Kidney (tissue), 14 donors: ENCODE measurements around the gene MAP4K1. TPM values are rescaled to one million over a fixed set of nuclear protein-coding genes. Genes with fewer than 3 reads are reported as not detected.
A peak's percentile ranks its signal among the peaks of the same experiment; 100 is the strongest.

Experiments used
- DNase-seq, 5 donors: peaks; one replicate each; pipeline ENCODE4 v3.0.0-alpha.2; 2013 to 2020
- FAIRE-seq: peaks from 2 replicates; lab custom pipeline; 2012; peaks lifted over from hg19 to GRCh38; lab: Jason Lieb, UNC
- H3K27ac ChIP-seq, 2 donors: one replicate each; pipeline ENCODE4 v1.7.0; 2013; ENCODE audit warnings: low read depth in 2 of 2, low read length in 2 of 2, inconsistent platforms in 1 of 2
- H3K27me3 ChIP-seq: one replicate; pipeline ENCODE4 v1.7.1; 2013; ENCODE audit warnings: low read length, inconsistent platforms; ENCODE audit not compliant: control insufficient read depth, insufficient read depth
- H3K36me3 ChIP-seq, 3 donors: one replicate each; pipeline versions ENCODE4 v1.7.0 to v1.7.1; 2013; ENCODE audit warnings: low read length in 3 of 3, control low read depth in 1 of 3, inconsistent platforms in 1 of 3; ENCODE audit not compliant: insufficient read depth in 3 of 3, control insufficient read depth in 2 of 3
- H3K4me1 ChIP-seq, 3 donors: one replicate each; pipeline versions ENCODE4 v1.7.0 to v1.7.1; 2013; ENCODE audit warnings: low read length in 3 of 3, inconsistent platforms in 1 of 3, low read depth in 1 of 3; ENCODE audit not compliant: control insufficient read depth in 2 of 3, insufficient read depth in 2 of 3
- H3K4me3 ChIP-seq, 3 donors: one replicate each; pipeline versions ENCODE4 v1.7.0 to v1.8.1; 2013; ENCODE audit warnings: low read length in 3 of 3, control low read depth in 1 of 3, inconsistent platforms in 1 of 3
- H3K9ac ChIP-seq, 3 donors: one replicate each; pipeline versions ENCODE4 v1.7.0 to v1.7.1; 2013; ENCODE audit warnings: low read length in 3 of 3, control low read depth in 1 of 3, inconsistent platforms in 1 of 3
- H3K9me3 ChIP-seq, 3 donors: one replicate each; pipeline versions ENCODE4 v1.7.0 to v1.7.1; 2013; ENCODE audit warnings: low read length in 3 of 3, control low read depth in 1 of 3, inconsistent platforms in 1 of 3; ENCODE audit not compliant: control insufficient read depth in 2 of 3, insufficient read depth in 1 of 3
- CTCF ChIP-seq: IDR thresholded peaks from 3 replicates; pipeline ENCODE4 v1.5.1; 2012; ENCODE audit warnings: mild to moderate bottlenecking, moderate library complexity, borderline replicate concordance; ENCODE audit not compliant: insufficient read depth; ENCODE audit errors: extremely low read depth
- intact Hi-C: fragments of 100-400 bp; cut with DNase I; formaldehyde crosslinking; loops from one replicate; pipeline ENCODE4 v1.11.1; 2022
- polyA plus RNA-seq: library from polyadenylated mRNA; stranded (reverse); fragments of 350-450 nt; fragmentation: Illumina TruSeq; extraction: RNeasy Lipid Tissue Mini Kit (QIAGEN cat#74804); gene quantifications from one replicate; pipeline ENCODE4 v1.2.3, GENCODE V29; 2014; ENCODE audit warnings: low read depth, low replicate concordance; ENCODE audit not compliant: insufficient read depth
- total RNA-seq: library from RNA; stranded (reverse); fragmentation: NEBNext Ultra II Directional; extraction: Animal tissue kit (Norgen Biotek cat#: 25700); gene quantifications from one replicate; pipeline ENCODE4 v1.2.1, GENCODE V29; 2021
- donor health status: control.
- donor health status: control.
- donor health status: control.
- donor health status: control.
- donor health status: control.
- donor health status: DM: yes; HTN: yes; CAD: no.
- donor health status: Normal renal cell carcinoma (clear cell type).

MAP4K1 gene
- total and polyA plus RNA-seq, 2 donors from 2014 or later = 3.9 to 17.7 TPM

GRCh38 chr19:38663957-38664502 lies 46.3 kb upstream of the MAP4K1 start:
- peak overlapping the region in 1 of 3 donors; percentile 22 for H3K4me3 ChIP-seq
- H3K27ac ChIP-seq = peak overlapping the region; percentile 94 to 96
- no peaks in the 10 kb centered on the region for H3K9me3 ChIP-seq
- TF ChIP-seq CTCF = no peak
- no peak for FAIRE-seq
- peaks cover 0 to 8% (median 2%) of the 10 kb centered on the region in 3 donors for H3K36me3 ChIP-seq
- peaks cover 38 to 86% (median 83%) of the 10 kb centered on the region in 3 donors for H3K4me1 ChIP-seq
- H3K27me3 ChIP-seq = no peaks in the 10 kb centered on the region
- DNase-seq = peak in 2 of 5 donors; percentile 40 to 86
- intact Hi-C loops = no loop called here
- H3K9ac ChIP-seq = peak overlapping the region in 2 of 3 donors; percentile 53 to 87

DNA sequence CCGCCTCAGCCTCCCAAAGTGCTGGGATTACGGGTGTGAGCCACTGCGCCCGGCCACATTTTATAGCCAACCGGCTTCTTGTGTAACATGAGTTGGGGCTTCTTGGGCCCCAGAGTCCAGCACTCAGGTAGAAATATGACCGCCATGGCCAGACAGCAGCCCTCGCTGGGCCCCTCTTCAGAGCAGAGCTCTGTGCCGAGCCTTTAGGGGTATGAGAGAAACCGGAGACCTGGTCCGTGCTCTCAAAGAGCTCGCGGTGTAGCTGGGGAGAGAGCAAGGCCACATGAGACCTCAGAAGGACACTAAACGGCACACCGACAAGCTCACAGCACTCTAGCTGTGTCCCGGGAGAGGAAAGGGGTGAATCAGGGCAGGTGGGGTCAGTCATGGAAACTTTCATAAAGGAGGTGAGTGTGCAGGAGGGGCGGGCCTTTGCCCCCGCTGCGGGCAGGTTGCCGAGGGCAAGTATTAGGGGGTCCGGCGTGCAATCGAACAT lies 45.5 kb upstream of the MAP4K1 start:
- Histone ChIP-seq H3K4me3 (peak overlapping the region in 1 of 3 donors; percentile 22), H3K9ac (peak overlapping the region in 2 of 3 donors; percentile 4 to 87), H3K27me3 (no peaks in the 10 kb centered on the region), H3K9me3 (no peaks in the 10 kb centered on the region), H3K36me3 (peaks cover 0 to 8% (median 2%) of the 10 kb centered on the region in 3 donors), H3K27ac (peak overlapping the region; percentile 94 to 96), H3K4me1 (peaks cover 38 to 92% (median 81%) of the 10 kb centered on the region in 3 donors)
- DNase-seq (peak; percentile 68 to 87 (median 83)), FAIRE-seq (no peak)
- TF ChIP-seq CTCF = no peak
- intact Hi-C loops = no loop called here

DNA sequence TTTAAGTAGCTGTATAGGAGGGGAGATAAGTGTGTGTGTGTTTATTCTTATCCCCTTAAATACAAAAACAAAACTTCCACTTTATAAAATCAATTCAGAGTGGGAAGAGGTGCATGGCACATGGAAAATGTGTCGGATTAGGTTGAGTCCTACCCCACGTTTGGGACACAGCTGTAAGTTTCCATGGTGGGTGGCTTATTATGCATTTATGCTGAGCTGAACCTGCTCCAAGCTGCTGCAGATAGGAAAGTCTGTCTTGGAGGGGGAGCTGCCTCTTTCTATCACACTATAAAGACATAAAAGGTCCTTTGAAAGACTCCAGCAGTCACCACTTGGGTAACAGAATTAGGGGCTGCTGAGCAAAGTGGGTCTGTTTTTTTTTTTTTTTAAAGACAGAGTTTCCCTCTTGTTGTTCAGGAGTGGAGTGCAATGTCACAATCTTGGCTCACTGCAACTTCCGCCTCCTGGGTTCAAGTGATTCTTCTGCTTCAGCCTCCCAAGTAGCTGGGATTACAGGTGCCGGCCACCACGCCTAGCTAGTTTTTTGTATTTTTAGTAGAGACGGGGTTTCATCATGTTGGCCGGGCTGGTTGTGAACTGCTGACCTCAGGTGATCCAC lies 44.9 kb upstream of the MAP4K1 start:
- peak overlapping the region in 2 of 3 donors; percentile 31 to 87 for H3K9ac ChIP-seq
- no peak for TF ChIP-seq CTCF
- peak overlapping the region in 1 of 3 donors; percentile 5 for H3K4me3 ChIP-seq
- no peaks in the 10 kb centered on the region for H3K9me3 ChIP-seq
- H3K27ac ChIP-seq = peak overlapping the region; percentile 94 to 96
- H3K36me3 ChIP-seq = peaks cover 0 to 8% (median 2%) of the 10 kb centered on the region in 3 donors
- DNase-seq (peak in 1 of 5 donors; percentile 58), FAIRE-seq (no peak)
- H3K4me1 ChIP-seq = peaks cover 40 to 92% (median 81%) of the 10 kb centered on the region in 3 donors
- intact Hi-C loops = no loop called here
- H3K27me3 ChIP-seq = no peaks in the 10 kb centered on the region
